Lower leg skin (tissue), 3 donors: ENCODE results near the gene NEK1.

Experiments used
- POLR2A ChIP-seq, 2 donors: fragments of 450-650 bp; IDR thresholded peaks; one replicate each; pipeline ENCODE4 v1.6.1; 2016 to 2017; ENCODE audit warnings: antibody characterized with exemption in 2 of 2, mild to moderate bottlenecking in 1 of 2, moderate library complexity in 1 of 2
- TF ChIP-seq, protein P1 (sequence below), 3 donors: fragments of 450-650 bp; IDR thresholded peaks; one replicate each; pipeline ENCODE4 v1.5.1; 2016; ENCODE audit warnings: antibody characterized with exemption in 3 of 3, mild to moderate bottlenecking in 3 of 3, moderate library complexity in 2 of 3

DNA sequence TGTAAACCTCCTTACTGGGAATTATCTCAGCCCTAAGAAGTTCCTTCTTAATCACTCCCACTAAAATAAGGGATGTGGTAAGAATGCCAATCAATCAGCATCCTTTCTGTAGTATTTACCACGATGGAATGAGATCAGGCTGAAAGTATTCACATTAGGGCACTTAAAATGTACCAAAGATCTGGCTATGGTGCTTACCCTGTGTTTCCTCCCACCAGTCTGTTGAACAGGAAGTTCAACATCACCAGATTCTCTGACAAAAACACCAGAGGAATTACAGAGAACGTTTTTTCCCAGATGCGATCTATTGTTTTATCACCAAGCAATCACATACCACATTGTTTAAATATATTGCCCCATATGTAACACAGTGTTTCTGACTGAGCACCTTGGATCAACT lies 5.9 kb upstream of the NEK1 start:
- TF ChIP-seq, protein P1, sequence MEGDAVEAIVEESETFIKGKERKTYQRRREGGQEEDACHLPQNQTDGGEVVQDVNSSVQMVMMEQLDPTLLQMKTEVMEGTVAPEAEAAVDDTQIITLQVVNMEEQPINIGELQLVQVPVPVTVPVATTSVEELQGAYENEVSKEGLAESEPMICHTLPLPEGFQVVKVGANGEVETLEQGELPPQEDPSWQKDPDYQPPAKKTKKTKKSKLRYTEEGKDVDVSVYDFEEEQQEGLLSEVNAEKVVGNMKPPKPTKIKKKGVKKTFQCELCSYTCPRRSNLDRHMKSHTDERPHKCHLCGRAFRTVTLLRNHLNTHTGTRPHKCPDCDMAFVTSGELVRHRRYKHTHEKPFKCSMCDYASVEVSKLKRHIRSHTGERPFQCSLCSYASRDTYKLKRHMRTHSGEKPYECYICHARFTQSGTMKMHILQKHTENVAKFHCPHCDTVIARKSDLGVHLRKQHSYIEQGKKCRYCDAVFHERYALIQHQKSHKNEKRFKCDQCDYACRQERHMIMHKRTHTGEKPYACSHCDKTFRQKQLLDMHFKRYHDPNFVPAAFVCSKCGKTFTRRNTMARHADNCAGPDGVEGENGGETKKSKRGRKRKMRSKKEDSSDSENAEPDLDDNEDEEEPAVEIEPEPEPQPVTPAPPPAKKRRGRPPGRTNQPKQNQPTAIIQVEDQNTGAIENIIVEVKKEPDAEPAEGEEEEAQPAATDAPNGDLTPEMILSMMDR (IDR thresholded peaks at IDR 0.05) = no peak
- no peak for TF ChIP-seq POLR2A (IDR thresholded peaks at IDR 0.05)
